Endothelial cell of umbilical vein (primary cell): ENCODE data around the gene LACTBL1. TPM values are rescaled to one million over a fixed set of nuclear protein-coding genes. Genes with fewer than 3 reads are reported as not detected.

Experiments used
- BruUV-seq: library from RNA; stranded (reverse); fragments of 400-500 nt; replicated peaks from 2 replicates; lab custom pipeline; 2021; lab: Mats Ljungman, UMichigan
- CTCF ChIA-PET: fragments of 300-600, 350-600 bp; sonication (Branson Sonifier 250); formaldehyde crosslinking; loops from one replicate; lab custom pipeline; 2021; ENCODE audit warnings: antibody characterized with exemption, inconsistent platforms; lab: Charles Lee
- POLR2A ChIA-PET: fragments of 300-600, 350-600 bp; sonication (Branson Sonifier 250); formaldehyde crosslinking; loops from one replicate; lab custom pipeline; 2021; ENCODE audit warnings: antibody characterized with exemption, inconsistent platforms; lab: Charles Lee
- DNase-seq: peaks from one replicate; pipeline ENCODE4 v3.0.0-alpha.2; 2011; ENCODE audit warnings: low read depth, low spot score
- FAIRE-seq: peaks from 2 replicates; lab custom pipeline; 2011; peaks lifted over from hg19 to GRCh38; lab: Jason Lieb, UNC
- H2AFZ ChIP-seq: 2 replicates; pipeline ENCODE4 v1.6.0; 2012; ENCODE audit warnings: low read depth, low read length, control low read depth, inconsistent platforms
- H3K27ac ChIP-seq: 2 replicates; pipeline ENCODE4 v1.5.1; 2011; ENCODE audit warnings: low read depth, mild to moderate bottlenecking, control low read depth, low read length, moderate library complexity; ENCODE audit not compliant: insufficient read depth
- H3K27me3 ChIP-seq, 2 experiments: 2 replicates each; pipeline versions ENCODE4 v1.6.0 to v1.6.1; 2011; ENCODE audit warnings: low read length in 2 of 2, mixed read lengths in 1 of 2; ENCODE audit not compliant: control insufficient read depth in 2 of 2, insufficient read depth in 2 of 2
- H3K36me3 ChIP-seq, 2 experiments: 2 replicates in 1 of 2; 3 replicates in 1 of 2; pipeline ENCODE4 v1.5.1; 2011; ENCODE audit warnings: low read length in 2 of 2, mild to moderate bottlenecking in 1 of 2, moderate library complexity in 1 of 2; ENCODE audit not compliant: control insufficient read depth in 2 of 2, insufficient read depth in 2 of 2; ENCODE audit errors: extremely low read depth in 1 of 2
- H3K4me1 ChIP-seq: 3 replicates; pipeline ENCODE4 v1.5.1; 2011; ENCODE audit warnings: mild to moderate bottlenecking, low read length; ENCODE audit not compliant: control insufficient read depth, insufficient read depth; ENCODE audit errors: extremely low read depth
- H3K4me2 ChIP-seq: 2 replicates; pipeline ENCODE4 v1.6.1; 2011; ENCODE audit warnings: low read length, control low read depth, mixed read lengths; ENCODE audit not compliant: insufficient read depth
- H3K4me3 ChIP-seq, 3 experiments: fragments of 200-600 bp in 1 of 3; sonication (generic), shearing (Covaris generic) in 1 of 3; replicated peaks in 1 of 3; 2 replicates each; pipeline ENCODE4 v1.5.1; 2011 to 2016; ENCODE audit warnings: control low read depth in 3 of 3, low read length in 3 of 3, mild to moderate bottlenecking in 2 of 3, inconsistent platforms in 1 of 3, low read depth in 1 of 3, moderate library complexity in 1 of 3; ENCODE audit not compliant: insufficient read depth in 1 of 3
- H3K79me2 ChIP-seq: 2 replicates; pipeline ENCODE4 v1.6.0; 2012; ENCODE audit warnings: low read length, inconsistent platforms; ENCODE audit not compliant: control insufficient read depth, insufficient read depth
- H3K9ac ChIP-seq: replicated peaks from 2 replicates; pipeline ENCODE3; 2011; ENCODE audit warnings: low read length, control low read depth; ENCODE audit not compliant: insufficient read depth; ENCODE audit errors: extremely low read depth
- H3K9me1 ChIP-seq: replicated peaks from 3 replicates; pipeline ENCODE4 v1.6.0; 2011; ENCODE audit warnings: mild to moderate bottlenecking, low read length; ENCODE audit not compliant: control insufficient read depth, insufficient read depth; ENCODE audit errors: extremely low read depth
- H3K9me3 ChIP-seq: replicated peaks from 2 replicates; pipeline ENCODE4 v1.5.1; 2012; ENCODE audit warnings: low read length, inconsistent platforms; ENCODE audit not compliant: control insufficient read depth, insufficient read depth
- H4K20me1 ChIP-seq: replicated peaks from 2 replicates; pipeline ENCODE3; 2011; ENCODE audit warnings: mild to moderate bottlenecking, low read length; ENCODE audit not compliant: control insufficient read depth, insufficient read depth; ENCODE audit errors: extremely low read depth
- EZH2 ChIP-seq: IDR thresholded peaks from 2 replicates; pipeline ENCODE4 v1.6.1; 2012; ENCODE audit warnings: borderline replicate concordance, low read depth, mild to moderate bottlenecking, moderate library complexity, low read length, inconsistent platforms; ENCODE audit not compliant: severe bottlenecking
- JUN ChIP-seq: IDR thresholded peaks from 2 replicates; pipeline ENCODE4 v1.6.1; 2011; ENCODE audit warnings: borderline replicate concordance, low read depth; ENCODE audit not compliant: insufficient read length, insufficient read depth
- POLR2A ChIP-seq: IDR thresholded peaks from 2 replicates; pipeline ENCODE4 v1.6.1; 2012; ENCODE audit warnings: low read depth, mild to moderate bottlenecking, control low read depth, low read length
- dilution Hi-C: fragments of 300-500 bp; cut with MboI; formaldehyde crosslinking; loops from one replicate; pipeline ENCODE4 v1.15.0; 2019; ENCODE audit warnings: low sequenced_read_pairs; ENCODE audit not compliant: extremely low pct_ligation_motif_present
- intact Hi-C: fragments of 100-400 bp; cut with micrococcal nuclease; formaldehyde crosslinking; loops from one replicate; pipeline ENCODE4 v1.10.0; 2022
- polyA plus RNA-seq, 4 experiments: library from polyadenylated mRNA; depleted of rRNA in 3 of 4; stranded (reverse) in 3 of 4; unstranded in 1 of 4; fragments of >200 nt; gene quantifications; 2 replicates each; pipeline versions ENCODE4 v1.2.1 to v1.2.3, GENCODE V29; 2011 to 2012; ENCODE audit warnings: missing spikeins in 1 of 4
- total RNA-seq: library from RNA; stranded (reverse); gene quantifications from 2 replicates; pipeline ENCODE4 v1.2.3, GENCODE V29; 2021

Gene LACTBL1
- total and polyA plus RNA-seq, 2 donors (not counting 3 experiments of a cell fraction or from before 2014, with no cell fraction given), result not detected

DNA sequence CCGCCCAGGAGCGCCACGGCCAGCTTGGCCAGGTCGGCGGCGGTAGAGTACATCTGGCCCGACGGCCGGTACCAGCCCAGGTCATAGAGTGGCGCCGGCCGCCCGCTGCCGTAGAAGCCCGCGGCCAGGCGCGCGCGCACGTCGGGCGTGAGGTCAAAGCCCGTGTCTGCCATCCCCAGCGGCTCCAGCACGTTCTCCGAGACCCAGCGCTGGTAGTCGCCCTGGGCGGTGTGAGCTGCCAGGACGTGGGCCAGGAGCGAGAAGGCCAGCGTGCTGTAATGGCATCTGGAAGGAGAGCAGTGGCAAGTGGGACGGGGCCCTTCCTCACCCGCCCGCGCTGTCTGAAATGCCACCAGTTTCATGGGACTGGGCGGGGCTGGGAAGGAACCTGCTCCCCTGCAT is 18.9 kb downstream of the LACTBL1 start:
- TF ChIP-seq EZH2 (peak; percentile 82), POLR2A (no peak)
- H3K79me2 ChIP-seq, result no peaks in the 10 kb centered on the region
- no peaks in the 10 kb centered on the region for H3K4me1 ChIP-seq
- no peak overlapping the region for H3K27ac ChIP-seq
- dilution Hi-C loops, result loop anchor here (25.0 kb wide), 1 partner anchor 291 kb away; the partner anchor contains the start of gene C1QB
- H2AFZ ChIP-seq, result no peak overlapping the region
- H3K27me3 ChIP-seq, result peaks cover 30 to 39% of the 10 kb centered on the region in 2 experiments
- H3K9me1 ChIP-seq, result no peaks in the 10 kb centered on the region
- ChIA-PET POLR2A (no interaction called here), CTCF (interaction anchor here (0.9 kb wide), 1 partner anchor 11 kb away, joined by 3 read pairs; no protein-coding TSS in a partner anchor)
- H3K36me3 ChIP-seq, result no peaks in the 10 kb centered on the region
- no peaks in the 10 kb centered on the region for H3K9me3 ChIP-seq
- intact Hi-C loops, result no loop called here
- H3K4me3 ChIP-seq, result no peak overlapping the region
- no peak overlapping the region for H3K9ac ChIP-seq
- no TSS peak for BruUV-seq
- no peak for DNase-seq
- no peak overlapping the region for H3K4me2 ChIP-seq
- H4K20me1 ChIP-seq, result no peaks in the 10 kb centered on the region
- FAIRE-seq, result no peak

DNA sequence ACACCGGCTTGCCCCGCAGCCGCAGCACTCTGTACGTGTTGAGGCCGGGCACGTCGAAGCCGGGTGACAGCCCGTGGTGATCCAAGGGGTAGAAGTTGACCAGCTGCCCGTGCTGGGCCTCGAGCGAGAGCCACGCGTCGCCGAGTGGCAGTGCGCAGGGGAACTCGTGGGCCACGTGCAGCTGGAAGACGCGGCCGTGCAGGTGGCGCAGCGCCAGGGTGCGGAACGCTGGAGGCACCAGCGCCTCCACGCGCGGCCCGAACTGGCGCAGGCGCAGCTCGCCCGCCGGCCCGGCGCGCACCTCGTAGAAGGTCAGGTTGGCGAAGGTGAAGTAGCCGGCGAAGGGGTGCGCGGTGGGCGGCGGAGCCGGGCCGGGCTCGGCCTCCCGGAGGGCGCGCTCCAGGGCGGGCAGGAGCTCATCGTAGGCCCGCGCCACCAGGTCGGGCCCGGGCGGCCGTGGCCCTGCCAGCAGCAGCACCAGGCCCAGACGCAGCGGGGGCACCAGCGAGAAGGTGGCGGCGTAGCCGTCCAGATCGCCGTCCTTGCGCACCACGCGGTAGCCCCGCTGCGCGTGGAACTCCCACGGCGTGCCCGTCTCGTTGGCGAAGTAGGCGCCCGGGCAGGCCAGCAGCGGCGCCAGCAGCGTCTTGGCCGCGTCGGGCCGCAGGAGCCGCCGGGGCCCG is 19.5 kb downstream of the LACTBL1 start:
- POLR2A ChIA-PET, result no interaction called here
- CTCF ChIA-PET, result interaction anchor here (0.6 to 0.9 kb wide), 2 partner anchors 12 to 324 kb away, joined by 3 read pairs; no protein-coding TSS in a partner anchor
- H3K9ac ChIP-seq, result no peak overlapping the region
- no peaks in the 10 kb centered on the region for H3K79me2 ChIP-seq
- H3K27me3 ChIP-seq, result peaks cover 30 to 41% of the 10 kb centered on the region in 2 experiments
- H3K36me3 ChIP-seq, result no peaks in the 10 kb centered on the region
- no peak for TF ChIP-seq JUN
- H3K9me1 ChIP-seq, result no peaks in the 10 kb centered on the region
- H3K9me3 ChIP-seq, result no peaks in the 10 kb centered on the region
- no peak overlapping the region for H2AFZ ChIP-seq
- no peaks in the 10 kb centered on the region for H3K4me1 ChIP-seq
- DNase-seq (no peak), FAIRE-seq (no peak)
- no peak overlapping the region for H3K27ac ChIP-seq
- H4K20me1 ChIP-seq, result no peaks in the 10 kb centered on the region
- H3K4me2 ChIP-seq, result no peak overlapping the region
- intact Hi-C loops, result no loop called here
- BruUV-seq, result no TSS peak
- dilution Hi-C loops, result loop anchor here (25.0 kb wide), 1 partner anchor 291 kb away; the partner anchor contains the start of gene C1QB
- H3K4me3 ChIP-seq, result no peak overlapping the region
